MM.1S (cell line): ENCODE measurements around the gene TRAF3.

ENCODE experiments used
- EZH2 ChIP-seq: fragments of 300-600 bp; sonication (generic); optimal IDR thresholded peaks from 2 replicates; pipeline ENCODE3; 2017; ENCODE audit warnings: low read depth, mild to moderate bottlenecking, antibody characterized with exemption, low read length, mixed read lengths
- EZH2phosphoT487 ChIP-seq: fragments of 300-600 bp; sonication (generic); IDR thresholded peaks from 2 replicates; pipeline ENCODE4 v1.6.1; 2018; ENCODE audit warnings: antibody characterized with exemption, low read length
- TF ChIP-seq, protein P1 (sequence below): fragments of 300-600 bp; sonication (generic); IDR thresholded peaks from 2 replicates; pipeline ENCODE4 v1.5.1; 2016; ENCODE audit warnings: antibody characterized with exemption, low read length, mixed read lengths

DNA sequence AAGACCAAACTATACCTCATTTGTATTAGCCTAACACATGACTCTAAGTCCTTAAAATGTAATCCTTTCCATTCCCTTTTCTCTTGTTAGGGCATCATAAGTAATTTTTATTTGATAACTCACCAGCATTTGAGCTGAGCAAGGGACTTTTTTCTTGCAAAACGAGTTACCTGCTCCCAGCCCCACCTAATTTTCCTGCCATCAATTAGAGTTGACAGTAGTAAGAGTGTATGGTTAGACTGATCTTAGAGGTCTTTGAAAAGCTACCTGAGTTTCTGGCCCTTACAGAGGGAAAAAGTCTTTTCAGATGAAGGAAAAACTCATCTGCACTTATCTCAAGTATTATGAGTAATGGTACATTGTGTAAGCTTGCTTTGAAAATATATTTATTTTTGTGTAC, 111.5 kb downstream of the TRAF3 start:
- TF ChIP-seq EZH2 (no peak), EZH2phosphoT487 (no peak)
- TF ChIP-seq, protein P1, sequence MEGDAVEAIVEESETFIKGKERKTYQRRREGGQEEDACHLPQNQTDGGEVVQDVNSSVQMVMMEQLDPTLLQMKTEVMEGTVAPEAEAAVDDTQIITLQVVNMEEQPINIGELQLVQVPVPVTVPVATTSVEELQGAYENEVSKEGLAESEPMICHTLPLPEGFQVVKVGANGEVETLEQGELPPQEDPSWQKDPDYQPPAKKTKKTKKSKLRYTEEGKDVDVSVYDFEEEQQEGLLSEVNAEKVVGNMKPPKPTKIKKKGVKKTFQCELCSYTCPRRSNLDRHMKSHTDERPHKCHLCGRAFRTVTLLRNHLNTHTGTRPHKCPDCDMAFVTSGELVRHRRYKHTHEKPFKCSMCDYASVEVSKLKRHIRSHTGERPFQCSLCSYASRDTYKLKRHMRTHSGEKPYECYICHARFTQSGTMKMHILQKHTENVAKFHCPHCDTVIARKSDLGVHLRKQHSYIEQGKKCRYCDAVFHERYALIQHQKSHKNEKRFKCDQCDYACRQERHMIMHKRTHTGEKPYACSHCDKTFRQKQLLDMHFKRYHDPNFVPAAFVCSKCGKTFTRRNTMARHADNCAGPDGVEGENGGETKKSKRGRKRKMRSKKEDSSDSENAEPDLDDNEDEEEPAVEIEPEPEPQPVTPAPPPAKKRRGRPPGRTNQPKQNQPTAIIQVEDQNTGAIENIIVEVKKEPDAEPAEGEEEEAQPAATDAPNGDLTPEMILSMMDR = no peak
